ENCODE measurements around the gene RMI1.
"Not testable (repeated sequence)": the region's sequence is repeated elsewhere in the genome, so short reads cannot be mapped to it uniquely, and the experiment has no call there.

Gene RMI1

GRCh38 chr9:83980395-83981125, at the start of gene RMI1:
RMI1 (plus strand) TSS chr9:83980805; CDS start chr9:84000987, 20,182 bp downstream.
- DNase-seq (ENCODE audit: low read depth, low spot score), result peak; percentile 100

- no peak for DNase-seq (ENCODE audit: low read depth, low spot score)
Measured at GRCh38 chr9:83930881-83931280, 49.7 kb upstream of the RMI1 start.

DNA sequence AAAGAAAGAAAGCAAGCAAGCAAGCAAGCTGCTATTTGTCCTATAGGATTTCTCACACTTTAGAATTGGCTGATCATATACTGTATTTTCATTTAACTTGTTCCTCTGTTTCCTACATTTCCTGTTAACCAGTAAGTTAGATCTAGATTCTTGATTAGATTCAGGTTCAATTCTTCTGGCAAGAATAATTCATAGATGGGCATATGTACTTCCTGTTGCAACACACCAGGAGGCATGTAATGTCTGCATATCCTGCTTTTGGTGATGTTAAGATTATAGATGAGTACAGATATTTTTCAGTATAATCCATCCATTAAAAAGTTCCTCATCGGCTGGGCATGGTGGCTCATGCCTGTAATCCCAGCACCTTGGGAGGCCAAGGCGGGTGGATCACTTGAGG, 48.6 kb upstream of the RMI1 start:
- DNase-seq (ENCODE audit: low read depth, low spot score), result no peak

DNA sequence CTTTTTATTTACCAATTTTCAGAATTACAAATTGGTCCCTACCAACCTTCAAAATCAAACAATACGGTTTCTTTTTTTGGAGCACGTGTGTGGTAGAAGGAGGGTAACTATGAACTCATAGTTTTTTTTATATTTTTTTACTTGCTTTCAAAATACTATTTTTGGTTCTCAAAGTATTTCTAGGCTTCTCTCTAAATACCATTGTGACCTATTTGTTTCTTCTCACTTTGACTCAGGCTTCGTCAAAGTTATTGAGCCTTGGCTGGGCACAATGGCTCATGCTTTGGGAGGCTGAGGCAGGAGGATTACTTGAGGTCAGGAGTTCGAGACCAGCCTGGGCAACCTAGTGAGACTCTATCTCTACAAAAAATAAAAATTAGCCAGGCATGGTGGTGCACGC, 47.8 kb upstream of the RMI1 start:
- DNase-seq (ENCODE audit: low read depth, low spot score), result no peak

DNA sequence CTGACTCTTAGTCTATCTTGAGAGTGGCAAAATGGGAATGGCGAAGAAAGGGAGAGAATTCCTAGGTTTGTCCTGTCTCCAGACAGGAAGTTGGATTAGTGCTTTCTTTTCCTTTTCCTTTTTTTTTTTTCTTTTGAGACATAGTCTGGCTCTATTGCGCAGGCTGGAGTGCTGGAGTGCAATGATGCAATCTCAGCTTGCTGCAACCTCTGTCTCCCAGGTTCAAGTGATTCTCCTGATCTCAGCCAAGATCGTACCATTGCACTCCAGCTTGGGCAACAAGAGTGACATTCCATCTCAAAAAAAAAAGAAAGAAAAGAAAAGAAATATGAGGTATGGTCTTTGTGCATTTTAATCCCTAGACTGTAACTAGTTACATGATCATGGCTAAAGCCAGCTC, 46.8 kb upstream of the RMI1 start:
- no peak for DNase-seq (ENCODE audit: low read depth, low spot score)

GRCh38 chr9:83934569-83935275, 45.9 kb upstream of the RMI1 start:
- no peak for DNase-seq (ENCODE audit: low read depth, low spot score)

GRCh38 chr9:83935276-83935935, 45.2 kb upstream of the RMI1 start:
- no peak for DNase-seq (ENCODE audit: low read depth, low spot score)

DNA sequence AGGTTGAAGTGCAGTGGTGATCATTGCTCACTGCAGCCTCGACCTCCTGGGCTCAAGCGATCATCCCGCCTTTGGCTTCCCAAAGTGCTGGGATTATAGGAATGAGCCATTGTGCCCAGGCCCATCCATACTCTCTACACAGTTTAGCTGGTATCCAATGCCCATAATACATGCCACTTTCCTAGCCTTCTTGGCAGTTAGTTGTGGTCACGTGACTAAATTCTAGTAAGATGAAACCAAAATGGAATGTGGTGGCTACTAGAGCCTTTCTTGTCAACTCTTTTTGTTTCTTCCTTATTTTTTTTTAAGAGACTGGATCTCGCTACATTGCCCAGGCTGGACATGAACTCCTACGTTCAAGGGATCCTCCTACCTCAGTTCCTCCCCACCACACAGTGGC, 44.1 kb upstream of the RMI1 start:
- no peak for DNase-seq (ENCODE audit: low read depth, low spot score)

DNA sequence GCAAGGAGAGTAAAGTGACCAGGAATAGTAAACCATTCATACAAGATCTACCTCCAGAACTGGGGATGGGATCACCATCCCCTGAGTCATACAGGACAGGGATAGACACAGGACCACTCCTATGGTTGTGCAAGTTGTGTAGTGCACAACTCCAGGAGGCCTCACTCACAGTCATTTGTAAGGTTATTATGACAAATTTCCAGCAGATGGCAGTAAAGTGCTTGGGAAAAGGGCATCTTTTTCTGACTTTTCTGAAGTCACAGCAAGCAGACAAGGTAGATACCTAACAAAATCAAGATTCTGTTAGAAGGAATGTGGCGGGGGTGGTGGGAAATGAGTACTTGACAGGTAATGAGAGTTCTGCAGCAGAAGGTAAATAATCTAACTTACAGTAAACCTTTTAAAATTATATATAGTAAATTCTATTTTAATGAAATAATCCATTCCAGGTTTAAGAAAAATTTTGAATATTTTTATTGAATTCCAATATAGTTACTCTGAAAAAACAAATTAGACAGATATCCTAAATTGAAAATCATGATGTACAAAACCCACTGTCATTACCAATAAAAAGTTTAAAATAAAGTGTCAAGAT, 42.6 kb upstream of the RMI1 start:
- DNase-seq (ENCODE audit: low read depth, low spot score), result peak; percentile 23

DNA sequence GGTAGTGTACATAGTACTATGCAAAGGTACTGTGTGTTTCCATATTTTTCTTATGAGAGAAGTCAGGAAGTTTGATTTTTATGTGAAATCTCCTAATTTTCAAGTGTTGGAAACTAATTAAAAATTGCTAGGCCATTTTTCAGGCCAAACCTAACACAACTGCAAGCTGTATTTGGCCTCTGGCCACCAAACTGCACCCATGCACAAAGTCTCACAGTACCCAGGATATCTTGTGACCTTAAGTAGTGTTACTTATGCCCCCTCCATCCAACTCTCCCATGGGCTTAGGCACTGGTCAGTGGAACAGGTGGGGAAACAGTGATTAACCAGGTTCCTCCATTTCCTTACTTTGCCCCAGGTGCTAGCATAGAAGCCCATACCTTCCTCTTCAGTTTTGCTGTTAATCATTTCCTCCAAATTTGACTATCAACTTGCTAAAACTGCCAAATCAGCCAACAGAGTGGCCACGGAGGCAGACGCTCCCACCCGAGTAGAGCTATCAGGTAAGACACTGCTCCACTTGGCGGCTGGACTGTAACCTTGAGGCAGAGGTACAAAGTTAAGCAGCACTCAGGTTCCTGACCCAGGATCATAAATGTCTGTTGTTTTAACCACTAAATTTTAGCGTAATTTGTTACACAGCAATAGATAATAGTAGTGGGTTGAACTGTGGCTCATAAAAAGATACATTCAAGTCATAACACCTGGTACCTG, 39.9 kb upstream of the RMI1 start:
- no peak for DNase-seq (ENCODE audit: low read depth, low spot score)

DNA sequence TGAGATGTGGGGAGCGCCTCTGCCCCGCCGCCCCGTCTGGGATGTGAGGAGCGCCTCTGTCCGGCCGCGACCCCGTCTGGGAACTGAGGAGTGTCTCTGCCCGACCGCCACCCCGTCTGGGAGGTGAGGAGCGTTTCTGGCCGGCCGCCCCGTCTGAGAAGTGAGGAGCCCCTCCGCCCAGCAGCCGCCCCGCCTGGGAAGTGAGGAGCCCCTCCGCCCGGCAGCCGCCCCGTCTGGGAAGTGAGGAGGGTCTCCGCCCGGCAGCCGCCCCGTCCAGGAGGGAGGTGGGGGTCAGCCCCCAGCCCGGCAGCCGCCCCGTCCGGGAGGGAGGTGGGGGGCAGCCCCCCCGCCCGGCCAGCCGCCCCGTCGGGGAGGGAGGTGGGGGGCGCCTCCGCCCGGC, 32.5 kb upstream of the RMI1 start:
- not testable (repeated sequence) for DNase-seq (ENCODE audit: low read depth, low spot score)

DNA sequence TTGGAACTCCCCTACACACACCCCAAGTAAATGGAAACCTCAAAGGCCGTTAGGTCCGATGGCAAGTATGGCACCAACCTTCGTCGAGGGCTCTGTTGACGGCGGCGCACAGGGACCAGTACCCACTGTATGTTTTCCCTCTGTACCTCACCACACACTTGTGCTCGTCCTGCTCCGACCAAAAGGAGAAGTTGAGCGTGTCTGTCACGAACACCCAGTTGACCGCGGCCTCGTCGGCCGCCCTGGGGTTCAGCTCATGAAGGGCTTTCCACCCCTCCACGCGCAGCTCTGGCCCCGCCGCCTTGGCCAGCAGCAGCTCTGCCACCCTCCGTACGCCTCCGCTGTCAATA, 24.5 kb upstream of the RMI1 start:
- DNase-seq (ENCODE audit: low read depth, low spot score), result no peak

DNA sequence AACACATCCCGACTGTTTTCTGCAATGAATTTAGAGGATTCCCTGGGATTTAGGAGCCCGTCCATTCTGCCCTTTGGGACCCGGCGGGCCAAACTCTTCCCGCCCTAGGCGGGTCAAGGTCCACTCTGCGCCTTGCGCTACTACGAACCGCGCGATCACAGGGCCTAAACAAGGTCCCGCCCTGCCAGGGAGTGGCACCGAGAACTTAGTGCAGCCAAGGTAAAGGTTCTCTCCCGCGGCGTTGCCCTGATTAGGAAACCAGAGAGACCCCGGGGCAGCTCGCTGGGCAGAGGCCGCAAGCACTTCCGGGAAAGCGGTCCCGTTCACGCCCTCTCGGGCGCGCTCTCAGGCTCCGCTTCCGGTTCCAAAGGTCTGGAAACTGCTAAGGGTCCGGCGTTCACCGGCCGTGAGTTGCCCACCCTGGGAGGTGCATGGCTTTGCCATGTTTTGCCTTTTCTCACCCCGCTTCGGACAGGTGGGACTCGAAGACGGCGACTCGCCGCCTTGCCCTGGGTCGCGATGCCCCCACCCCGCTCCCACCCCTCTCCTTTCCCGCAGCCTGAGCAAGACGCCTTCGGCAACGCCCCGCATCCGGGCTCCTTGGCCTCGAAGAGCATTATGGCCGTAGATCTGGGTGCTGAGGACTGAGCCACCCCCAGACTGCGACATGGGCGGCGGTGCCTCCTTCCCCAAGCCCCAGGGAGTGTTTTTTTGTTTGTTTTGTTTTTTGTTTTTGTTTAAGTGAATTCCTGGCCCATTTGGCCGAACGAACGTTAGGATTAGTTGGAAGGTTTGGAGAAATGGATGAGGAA, 24.0 kb upstream of the RMI1 start:
- DNase-seq (ENCODE audit: low read depth, low spot score), result peak; percentile 38

- DNase-seq (ENCODE audit: low read depth, low spot score), result no peak
Measured at GRCh38 chr9:83957248-83957513, 23.4 kb upstream of the RMI1 start.

GRCh38 chr9:83959061-83959460, 21.5 kb upstream of the RMI1 start:
- no peak for DNase-seq (ENCODE audit: low read depth, low spot score)

GRCh38 chr9:83960991-83961390, 19.6 kb upstream of the RMI1 start:
- DNase-seq (ENCODE audit: low read depth, low spot score), result no peak

GRCh38 chr9:83962165-83962564, 18.4 kb upstream of the RMI1 start:
- DNase-seq (ENCODE audit: low read depth, low spot score), result no peak

- DNase-seq (ENCODE audit: low read depth, low spot score), result no peak
Measured at GRCh38 chr9:83964973-83965349, 15.6 kb upstream of the RMI1 start.

- DNase-seq (ENCODE audit: low read depth, low spot score), result no peak
Measured at GRCh38 chr9:83965350-83966208, 15.0 kb upstream of the RMI1 start.

- no peak for DNase-seq (ENCODE audit: low read depth, low spot score)
Measured at GRCh38 chr9:83966209-83966582, 14.4 kb upstream of the RMI1 start.
